Dedifferentiated amniotic fluid mesenchymal stem cell (primary cell): ENCODE results near the gene HOXC4.
A peak's percentile ranks its signal among the peaks of the same experiment; 100 is the strongest.

Source experiments
- DNase-seq: peaks from one replicate; pipeline ENCODE4 v3.0.0-alpha.2; 2016; ENCODE audit errors: extremely low spot score

HOXC4 gene

GRCh38 chr12:54028314-54029201 lies 25.1 kb upstream of the HOXC4 start, which contains the start of gene HOXC6:
Gene HOXC6, plus strand, starts transcription at chr12:54028440. Its CDS starts 82 bp downstream, at chr12:54028522.
- no peak for DNase-seq

- no peak for DNase-seq
Measured at GRCh38 chr12:54029529-54030441, 23.9 kb upstream of the HOXC4 start.

DNA sequence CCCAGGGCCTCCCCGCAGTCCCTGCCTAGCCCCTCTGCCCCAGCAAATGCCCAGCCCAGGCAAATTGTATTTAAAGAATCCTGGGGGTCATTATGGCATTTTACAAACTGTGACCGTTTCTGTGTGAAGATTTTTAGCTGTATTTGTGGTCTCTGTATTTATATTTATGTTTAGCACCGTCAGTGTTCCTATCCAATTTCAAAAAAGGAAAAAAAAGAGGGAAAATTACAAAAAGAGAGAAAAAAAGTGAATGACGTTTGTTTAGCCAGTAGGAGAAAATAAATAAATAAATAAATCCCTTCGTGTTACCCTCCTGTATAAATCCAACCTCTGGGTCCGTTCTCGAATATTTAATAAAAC lies 23.2 kb upstream of the HOXC4 start:
- no peak for DNase-seq

GRCh38 chr12:54030889-54031471 lies 22.7 kb upstream of the HOXC4 start:
- peak; percentile 29 for DNase-seq

GRCh38 chr12:54031480-54031879 lies 22.2 kb upstream of the HOXC4 start:
- no peak for DNase-seq

- DNase-seq = no peak
Measured at GRCh38 chr12:54032086-54032619, 21.5 kb upstream of the HOXC4 start.

- DNase-seq = peak; percentile 21
Measured at GRCh38 chr12:54032627-54033100, 21.0 kb upstream of the HOXC4 start, which contains the start of gene HOXC5. Gene HOXC5, plus strand, starts transcription at chr12:54033050. Its CDS starts 73 bp downstream, at chr12:54033123.

DNA sequence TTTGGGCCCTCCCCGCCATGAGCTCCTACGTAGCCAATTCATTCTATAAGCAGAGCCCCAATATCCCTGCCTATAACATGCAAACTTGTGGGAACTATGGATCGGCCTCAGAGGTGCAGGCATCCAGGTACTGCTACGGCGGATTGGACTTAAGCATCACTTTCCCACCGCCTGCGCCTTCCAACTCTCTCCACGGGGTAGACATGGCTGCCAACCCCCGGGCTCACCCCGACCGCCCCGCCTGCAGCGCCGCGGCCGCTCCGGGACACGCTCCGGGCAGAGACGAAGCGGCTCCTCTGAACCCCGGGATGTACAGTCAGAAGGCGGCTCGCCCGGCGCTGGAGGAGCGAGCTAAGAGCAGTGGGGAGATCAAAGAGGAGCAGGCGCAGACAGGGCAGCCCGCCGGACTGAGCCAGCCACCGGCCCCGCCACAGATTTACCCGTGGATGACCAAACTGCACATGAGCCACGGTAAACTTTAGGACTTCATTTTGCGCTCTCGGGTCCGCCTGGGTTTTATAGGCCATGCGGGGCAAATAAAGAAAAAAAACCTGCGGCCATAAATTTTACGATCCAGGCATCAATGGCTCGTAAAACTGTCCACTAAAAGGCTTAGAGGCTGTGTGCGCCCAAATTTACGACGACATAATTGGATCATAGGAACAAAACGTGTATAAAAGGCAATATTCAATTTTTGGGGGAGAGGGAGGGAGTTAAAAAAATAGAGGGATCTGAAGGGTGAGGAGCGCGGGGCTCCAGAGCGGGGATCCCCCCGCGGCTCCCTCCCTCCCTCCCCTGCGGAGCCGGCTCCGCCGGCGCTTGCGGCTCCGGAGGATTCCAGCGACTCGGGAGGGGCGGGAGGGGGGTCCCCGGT lies 20.3 kb upstream of the HOXC4 start:
- no peak for DNase-seq

- DNase-seq = no peak
Measured at GRCh38 chr12:54033980-54034784, 19.5 kb upstream of the HOXC4 start.

- no peak for DNase-seq
Measured at GRCh38 chr12:54034785-54035310, 18.8 kb upstream of the HOXC4 start.

DNA sequence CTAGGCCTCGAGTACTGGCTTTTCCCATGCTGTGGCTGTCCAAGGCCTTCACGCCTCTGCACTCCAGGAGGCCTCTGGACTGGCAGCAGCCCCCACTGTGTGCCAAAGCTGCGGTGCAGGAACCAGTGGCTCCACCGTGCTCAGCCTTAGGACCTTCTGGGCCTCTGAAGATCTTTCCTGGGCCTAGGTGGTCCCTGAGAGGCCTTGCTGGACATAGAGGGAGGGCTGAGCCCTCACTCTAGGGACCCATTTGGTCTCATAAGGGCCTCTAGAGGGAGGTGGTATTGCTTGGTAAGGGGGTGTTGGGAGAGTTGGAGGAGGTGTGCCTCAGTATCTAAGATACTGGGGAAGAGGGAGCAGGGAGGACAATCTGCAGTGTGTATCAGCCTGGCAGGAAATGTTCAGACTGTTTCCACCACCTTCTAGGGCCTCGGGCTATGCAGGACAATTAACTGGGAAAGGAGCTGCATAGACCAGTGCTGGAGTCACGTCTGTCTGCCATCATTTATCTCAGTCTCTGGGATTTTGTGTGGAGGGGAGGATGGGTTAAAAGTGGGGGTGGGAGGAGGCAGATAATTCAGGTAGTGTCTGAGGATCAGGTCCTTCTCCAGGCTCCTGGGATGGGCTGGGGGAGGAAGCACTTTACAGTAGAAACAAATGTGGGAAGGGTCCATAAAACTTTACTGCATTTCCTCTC lies 17.9 kb upstream of the HOXC4 start:
- no peak for DNase-seq

DNA sequence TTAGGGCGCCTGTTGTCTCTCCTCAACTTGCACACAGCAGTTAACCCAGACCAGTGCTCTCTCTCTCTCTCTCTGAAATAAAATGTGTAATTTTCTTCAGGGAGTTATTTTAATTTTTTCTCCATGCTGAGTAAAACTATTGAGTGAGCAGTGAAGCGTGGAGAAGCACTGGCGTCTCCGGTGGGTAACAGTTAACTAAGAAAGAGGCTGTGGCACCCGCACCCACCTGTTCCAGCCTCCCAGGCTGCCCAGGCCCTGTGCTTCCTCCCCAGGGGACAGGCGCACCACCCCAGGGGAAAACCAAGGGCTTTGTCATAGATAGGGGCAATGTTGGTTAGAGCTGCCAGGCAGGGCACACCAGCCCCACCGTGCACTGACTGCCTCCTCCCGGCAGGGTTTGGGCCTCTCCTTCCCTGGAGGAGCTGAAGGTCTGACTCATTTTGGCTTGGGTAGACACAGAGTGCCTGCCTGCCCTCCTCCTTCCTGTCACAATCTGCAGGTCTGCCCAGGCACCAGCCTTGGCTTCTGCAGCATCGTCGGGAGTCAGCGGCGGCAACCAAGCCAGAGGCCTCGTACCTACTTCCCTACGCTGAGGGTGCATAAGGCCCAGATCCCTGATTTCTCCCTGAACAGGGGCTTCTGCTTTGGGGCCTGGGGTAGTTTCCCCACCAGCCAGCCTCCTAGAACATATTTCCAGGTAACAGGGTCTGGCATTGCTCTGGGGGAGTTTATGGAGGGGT lies 16.8 kb upstream of the HOXC4 start:
- no peak for DNase-seq

GRCh38 chr12:54037360-54038283 lies 16.0 kb upstream of the HOXC4 start:
- DNase-seq = no peak

GRCh38 chr12:54038284-54038870 lies 15.3 kb upstream of the HOXC4 start:
- no peak for DNase-seq

DNA sequence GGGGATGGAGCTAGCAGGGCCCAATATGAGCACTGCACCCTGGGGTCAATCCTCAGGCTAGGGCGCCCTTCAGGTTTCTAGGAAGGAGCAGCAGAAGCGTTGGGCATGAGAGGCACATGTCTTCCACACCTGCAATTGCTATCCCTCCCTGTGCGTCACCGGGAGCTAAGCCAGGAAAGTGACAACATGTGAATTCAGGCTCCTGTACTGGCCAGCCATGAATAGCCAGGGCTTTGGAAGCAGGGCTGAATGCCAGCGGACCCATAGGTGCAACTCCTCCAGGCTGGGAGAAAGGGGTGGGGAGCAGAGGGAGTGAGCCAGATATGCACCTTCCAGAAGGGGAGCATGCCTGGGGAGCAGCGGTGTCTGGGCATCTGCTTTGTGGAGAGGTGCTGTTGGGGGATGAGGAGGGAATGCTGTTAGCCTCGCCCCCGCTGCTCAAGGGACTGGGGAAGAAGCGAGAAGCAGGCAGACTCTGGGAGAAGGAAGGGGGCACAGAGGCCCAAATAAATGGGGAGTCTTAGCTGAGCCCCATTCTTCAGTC lies 14.7 kb upstream of the HOXC4 start:
- no peak for DNase-seq

GRCh38 chr12:54039417-54040147 lies 14.1 kb upstream of the HOXC4 start:
- DNase-seq = no peak
